ENCODE results near the gene GNLY. TPM values are rescaled to one million over a fixed set of nuclear protein-coding genes. Genes with fewer than 3 reads are reported as not detected.

The GNLY gene
- total and polyA plus RNA-seq, 2 of the 13 experiments (the other 11 are each of a cell fraction or from before 2014, with no cell fraction given), result not detected

DNA sequence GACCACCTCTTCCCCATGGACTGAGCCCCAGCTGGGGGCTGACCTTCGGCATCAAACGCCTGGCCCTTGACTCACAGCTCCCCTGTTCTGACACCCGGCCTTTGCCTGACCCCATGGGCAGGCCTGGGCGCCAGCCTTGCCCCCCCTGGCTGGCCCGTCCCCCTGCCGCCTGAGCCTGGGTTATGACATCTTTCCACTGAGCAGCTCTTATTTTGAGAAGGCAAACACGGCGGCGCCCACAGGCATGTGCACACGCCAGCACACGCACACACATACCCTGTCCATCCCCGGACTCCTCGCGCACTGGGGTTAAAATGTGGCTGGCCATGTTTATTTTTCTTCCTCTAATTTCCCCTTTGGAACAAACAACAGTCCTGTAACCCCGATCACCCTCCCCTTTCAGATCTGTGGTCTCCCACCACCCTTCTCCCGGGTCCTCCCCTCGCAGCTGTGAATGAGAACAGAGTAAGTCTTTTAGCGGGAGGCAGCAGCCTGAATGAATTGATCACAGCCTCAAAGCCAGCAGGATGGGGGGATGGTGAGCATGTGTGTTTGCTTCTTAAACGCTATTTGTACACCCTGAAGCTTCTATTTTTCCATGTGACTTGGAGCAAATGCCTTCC lies 47.8 kb downstream of the GNLY start (continued):
- TF ChIP-seq ATF3 (CRISPR knock-in tag; IDR thresholded peaks at IDR 0.05), result no peak
- TF ChIP-seq YY1 (IDR thresholded peaks at IDR 0.05; ENCODE audit: insufficient read depth, insufficient replicate concordance, low read depth, low read length), result no peak
- no peak for TF ChIP-seq NKX3-1 (CRISPR knock-in tag; IDR thresholded peaks at IDR 0.05)
- TF ChIP-seq HDAC6 (IDR thresholded peaks at IDR 0.05; ENCODE audit: low read depth, low read length), result no peak
- TF ChIP-seq ZNF10 (CRISPR knock-in tag; IDR thresholded peaks at IDR 0.05; ENCODE audit: borderline replicate concordance, low read depth), result no peak
- no peak for TF ChIP-seq ZNF225 (CRISPR knock-in tag; IDR thresholded peaks at IDR 0.05)
- TF ChIP-seq SAFB2 (CRISPR knock-in tag; IDR thresholded peaks at IDR 0.05; ENCODE audit: borderline replicate concordance, low read depth), result 0 out of 2 replicates have a peak, but pooled peaks have one; percentile 59
- TF ChIP-seq, protein P1, sequence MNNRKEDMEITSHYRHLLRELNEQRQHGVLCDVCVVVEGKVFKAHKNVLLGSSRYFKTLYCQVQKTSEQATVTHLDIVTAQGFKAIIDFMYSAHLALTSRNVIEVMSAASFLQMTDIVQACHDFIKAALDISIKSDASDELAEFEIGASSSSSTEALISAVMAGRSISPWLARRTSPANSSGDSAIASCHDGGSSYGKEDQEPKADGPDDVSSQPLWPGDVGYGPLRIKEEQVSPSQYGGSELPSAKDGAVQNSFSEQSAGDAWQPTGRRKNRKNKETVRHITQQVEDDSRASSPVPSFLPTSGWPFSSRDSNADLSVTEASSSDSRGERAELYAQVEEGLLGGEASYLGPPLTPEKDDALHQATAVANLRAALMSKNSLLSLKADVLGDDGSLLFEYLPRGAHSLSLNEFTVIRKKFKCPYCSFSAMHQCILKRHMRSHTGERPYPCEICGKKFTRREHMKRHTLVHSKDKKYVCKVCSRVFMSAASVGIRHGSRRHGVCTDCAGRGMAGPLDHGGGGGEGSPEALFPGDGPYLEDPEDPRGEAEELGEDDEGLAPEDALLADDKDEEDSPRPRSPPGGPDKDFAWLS (CRISPR knock-in tag; IDR thresholded peaks at IDR 0.05; ENCODE audit: borderline replicate concordance), result no peak
- TF ChIP-seq, protein P2, sequence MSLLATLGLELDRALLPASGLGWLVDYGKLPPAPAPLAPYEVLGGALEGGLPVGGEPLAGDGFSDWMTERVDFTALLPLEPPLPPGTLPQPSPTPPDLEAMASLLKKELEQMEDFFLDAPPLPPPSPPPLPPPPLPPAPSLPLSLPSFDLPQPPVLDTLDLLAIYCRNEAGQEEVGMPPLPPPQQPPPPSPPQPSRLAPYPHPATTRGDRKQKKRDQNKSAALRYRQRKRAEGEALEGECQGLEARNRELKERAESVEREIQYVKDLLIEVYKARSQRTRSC (CRISPR knock-in tag; IDR thresholded peaks at IDR 0.05; ENCODE audit: low read depth), result no peak
- peak; percentile 91 for TF ChIP-seq RARA (CRISPR knock-in tag; IDR thresholded peaks at IDR 0.05)
- TF ChIP-seq ZFP82 (CRISPR knock-in tag; IDR thresholded peaks at IDR 0.05; ENCODE audit: borderline replicate concordance), result no peak
- TF ChIP-seq ZNF543 (CRISPR knock-in tag; IDR thresholded peaks at IDR 0.05), result no peak
- TF ChIP-seq ZMAT5 (CRISPR knock-in tag; IDR thresholded peaks at IDR 0.05; ENCODE audit: borderline replicate concordance, low read depth), result no peak
- TF ChIP-seq TGIF2 (CRISPR knock-in tag; IDR thresholded peaks at IDR 0.05), result no peak
- no peak for TF ChIP-seq BCL3 (CRISPR knock-in tag; IDR thresholded peaks at IDR 0.05)
- no peak for TF ChIP-seq NFE2L2 (IDR thresholded peaks at IDR 0.05; ENCODE audit: low read length)
- TF ChIP-seq PLRG1 (conservative IDR thresholded peaks at IDR 0.05), result no peak
- TF ChIP-seq MXI1 (IDR thresholded peaks at IDR 0.05; ENCODE audit: borderline replicate concordance, low read depth, low read length), result no peak
- TF ChIP-seq, protein P3, sequence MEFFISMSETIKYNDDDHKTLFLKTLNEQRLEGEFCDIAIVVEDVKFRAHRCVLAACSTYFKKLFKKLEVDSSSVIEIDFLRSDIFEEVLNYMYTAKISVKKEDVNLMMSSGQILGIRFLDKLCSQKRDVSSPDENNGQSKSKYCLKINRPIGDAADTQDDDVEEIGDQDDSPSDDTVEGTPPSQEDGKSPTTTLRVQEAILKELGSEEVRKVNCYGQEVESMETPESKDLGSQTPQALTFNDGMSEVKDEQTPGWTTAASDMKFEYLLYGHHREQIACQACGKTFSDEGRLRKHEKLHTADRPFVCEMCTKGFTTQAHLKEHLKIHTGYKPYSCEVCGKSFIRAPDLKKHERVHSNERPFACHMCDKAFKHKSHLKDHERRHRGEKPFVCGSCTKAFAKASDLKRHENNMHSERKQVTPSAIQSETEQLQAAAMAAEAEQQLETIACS (CRISPR knock-in tag; IDR thresholded peaks at IDR 0.05), result no peak
- TF ChIP-seq PHF21A (CRISPR knock-in tag; IDR thresholded peaks at IDR 0.05), result no peak
- peak; percentile 23 for TF ChIP-seq HNRNPLL (IDR thresholded peaks at IDR 0.05; ENCODE audit: low read depth, low read length, poor library complexity, severe bottlenecking)
- no peak for TF ChIP-seq ZSCAN5A (CRISPR knock-in tag; IDR thresholded peaks at IDR 0.05; ENCODE audit: borderline replicate concordance)
- no peak for TF ChIP-seq NCOA5 (CRISPR knock-in tag; IDR thresholded peaks at IDR 0.05)
- peak; percentile 33 for TF ChIP-seq FOSL2 (CRISPR knock-in tag; IDR thresholded peaks at IDR 0.05)
